HG03432 (cell line): ENCODE results near the gene GALNT2.

Source experiments
- ATAC-seq: cut with Tn5 transposase; IDR thresholded peaks from one replicate; pipeline ENCODE4 v1.9.1; 2021; ENCODE audit warnings: mild to moderate bottlenecking, moderate library complexity; ENCODE audit not compliant: unreplicated experiment

Gene GALNT2

DNA sequence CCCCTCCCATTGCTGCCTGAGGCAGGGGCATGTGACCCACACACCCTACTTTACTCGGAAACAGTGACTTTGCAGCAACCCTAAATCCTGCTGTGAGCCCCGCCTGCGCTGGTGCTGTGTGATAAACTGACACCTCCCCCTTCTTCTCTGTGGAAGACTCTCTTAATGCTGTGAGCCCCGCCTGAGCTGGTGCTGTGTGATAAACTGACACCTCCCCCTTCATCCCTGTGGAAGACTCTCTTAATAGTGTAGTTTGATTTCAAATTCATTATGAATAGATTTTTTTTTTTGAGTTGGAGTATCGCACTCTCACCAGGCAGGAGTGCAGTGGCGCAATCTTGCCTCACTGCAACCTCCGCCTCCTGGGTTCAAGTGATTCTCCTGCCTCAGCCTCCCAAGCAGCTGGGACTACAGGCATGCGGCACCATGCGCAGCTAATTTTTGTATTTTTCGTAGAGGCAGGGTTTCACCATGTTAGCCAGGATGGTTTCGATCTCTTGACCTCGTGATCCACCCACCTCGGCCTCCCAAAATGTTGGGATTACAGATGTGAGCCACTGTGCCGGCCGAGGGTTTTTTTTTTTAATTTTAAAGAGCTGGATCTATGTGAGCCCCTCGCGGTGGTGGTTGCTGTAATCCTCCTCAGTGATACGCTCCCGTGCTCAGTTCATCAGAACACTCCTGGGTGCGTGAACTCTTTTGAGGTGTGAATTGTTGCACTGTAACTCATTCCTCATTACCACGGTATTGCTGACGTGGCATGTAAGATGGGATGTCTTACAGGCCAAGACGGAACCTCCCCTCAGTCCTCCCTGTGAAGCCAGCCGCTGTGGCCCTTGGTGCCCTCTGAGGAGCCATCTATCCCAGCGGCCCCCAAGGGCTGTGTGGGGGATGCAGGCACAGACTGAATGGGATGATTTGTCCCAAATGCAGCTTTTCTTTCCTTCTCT, 60.3 kb downstream of the GALNT2 start:
- no peak for ATAC-seq

DNA sequence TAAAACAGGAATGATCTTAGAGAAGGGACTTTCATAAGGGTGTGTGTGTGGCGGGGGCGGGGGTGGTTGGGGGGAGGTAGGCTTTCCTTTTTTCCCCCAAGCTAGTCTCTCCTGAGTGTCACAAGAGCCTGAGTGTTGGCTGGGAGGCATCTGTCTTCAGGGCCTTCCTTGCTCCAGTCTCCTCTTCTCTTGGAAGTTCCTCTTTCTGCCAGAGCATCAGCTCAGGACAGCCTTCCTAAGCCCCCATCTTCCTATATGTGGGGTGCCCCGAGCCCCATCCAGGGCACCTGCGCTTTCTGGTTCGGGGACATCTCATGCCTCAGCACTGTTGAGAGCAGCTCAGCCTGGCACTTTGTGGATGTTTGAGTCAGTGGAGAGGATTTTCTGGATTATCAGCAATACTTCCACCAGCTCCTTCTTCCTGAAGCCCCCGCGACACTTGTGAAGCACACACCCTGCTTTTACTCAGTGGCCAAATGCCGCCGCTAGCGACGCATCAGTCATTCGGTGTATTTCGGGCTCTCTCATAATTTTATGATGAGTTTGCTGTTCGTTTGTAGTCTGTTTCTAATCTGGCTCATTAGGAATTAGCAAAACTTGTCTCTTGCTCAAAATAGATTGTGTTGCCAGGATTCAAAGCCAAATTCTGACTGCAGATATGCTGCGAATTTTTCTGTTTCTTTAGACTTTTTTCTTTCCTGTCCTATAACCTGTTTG, 61.7 kb downstream of the GALNT2 start:
- no peak for ATAC-seq

DNA sequence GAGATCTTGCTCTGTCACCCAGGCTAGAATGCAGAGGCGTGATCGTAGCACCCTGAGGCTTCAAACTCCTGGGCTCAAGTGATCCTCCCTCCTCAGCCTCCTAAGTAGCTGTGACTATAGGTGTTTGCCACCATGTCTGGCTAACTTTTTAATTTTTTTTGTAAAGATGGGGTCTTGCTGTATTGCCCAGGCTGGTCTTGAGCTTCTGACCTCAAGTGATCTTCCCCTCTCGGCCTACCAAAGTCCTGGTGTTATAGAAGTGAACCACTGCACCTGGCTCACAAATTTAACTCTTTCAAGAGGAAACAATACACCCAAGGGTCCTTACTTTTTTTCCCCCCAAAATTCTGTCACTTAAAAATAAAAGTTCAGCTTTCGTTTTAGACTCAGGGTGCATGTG, 62.3 kb downstream of the GALNT2 start:
- no peak for ATAC-seq

DNA sequence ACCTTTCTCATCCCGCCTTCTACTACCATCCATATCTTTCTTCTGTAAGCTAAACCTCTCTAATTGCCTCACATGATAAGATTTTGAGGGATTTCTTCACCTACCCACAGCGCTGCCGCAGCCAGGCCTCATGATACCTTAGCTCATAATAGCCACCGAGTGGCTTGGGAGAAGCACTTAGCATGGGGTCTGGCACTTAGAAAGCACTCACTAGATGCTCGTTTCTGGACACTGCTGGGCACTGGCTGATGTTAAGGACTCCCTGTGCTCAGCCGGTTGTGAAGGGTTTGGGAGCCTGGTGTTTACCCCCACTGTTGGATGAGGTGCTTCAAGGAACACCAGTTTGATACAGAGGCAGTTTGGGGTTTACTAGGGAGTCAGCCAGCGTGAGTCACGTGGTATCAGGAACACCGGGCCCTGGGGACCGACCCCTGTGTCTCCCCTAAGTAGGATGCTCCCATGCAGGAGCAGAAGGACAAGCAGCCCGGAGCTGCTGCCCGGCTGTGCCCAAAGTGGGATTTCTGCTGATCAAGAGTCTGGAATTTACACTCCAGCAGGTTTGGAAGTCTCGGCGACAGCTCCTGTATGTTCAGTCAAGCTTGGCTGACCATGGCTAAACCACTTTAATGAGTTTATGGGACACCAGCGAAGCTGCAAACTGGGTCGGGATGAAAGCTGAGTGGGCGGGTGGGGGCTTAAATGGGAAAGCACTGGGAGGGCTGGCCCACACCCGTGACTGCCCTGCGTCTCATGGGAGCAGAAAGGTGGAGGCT, 63.3 kb downstream of the GALNT2 start:
- ATAC-seq: no peak

DNA sequence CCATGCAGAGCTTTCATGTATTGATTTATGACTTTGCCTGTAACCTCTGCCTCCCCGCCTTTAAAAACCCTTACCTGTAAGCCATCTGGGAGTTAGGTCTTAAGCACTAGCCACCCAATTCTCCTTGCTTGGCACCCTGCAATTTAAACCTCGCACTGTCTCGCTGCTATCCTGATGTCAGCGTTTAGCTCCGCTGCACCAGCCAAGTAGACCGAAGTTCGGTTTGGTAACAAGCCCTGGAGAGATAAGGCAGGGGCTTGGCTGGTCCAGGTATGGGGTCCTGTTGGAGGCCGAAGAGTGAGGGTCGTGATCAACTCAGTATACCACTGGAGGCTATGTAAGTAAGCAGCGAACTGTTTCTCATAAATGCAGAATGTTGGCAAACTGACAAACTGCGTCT, 64.4 kb downstream of the GALNT2 start:
- ATAC-seq: no peak

DNA sequence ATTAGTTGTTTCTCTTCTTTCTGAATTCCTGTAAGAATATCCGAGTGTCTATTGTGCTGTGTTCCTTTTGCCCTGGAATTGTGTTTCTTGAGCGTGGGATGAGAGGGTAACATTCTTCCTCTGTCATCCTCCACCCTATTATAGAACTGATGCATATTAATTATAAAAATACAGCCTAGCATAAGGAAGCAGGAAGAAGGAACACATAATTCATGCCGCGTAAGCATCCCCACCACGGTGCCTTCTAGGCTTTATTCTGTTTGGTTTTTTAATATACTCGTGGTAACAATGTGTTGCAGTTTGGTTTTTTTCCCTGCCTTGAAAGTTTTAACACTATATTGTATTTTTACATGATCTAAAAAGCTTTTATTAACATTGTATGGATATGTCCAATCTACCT, 65.7 kb downstream of the GALNT2 start:
- no peak for ATAC-seq

DNA sequence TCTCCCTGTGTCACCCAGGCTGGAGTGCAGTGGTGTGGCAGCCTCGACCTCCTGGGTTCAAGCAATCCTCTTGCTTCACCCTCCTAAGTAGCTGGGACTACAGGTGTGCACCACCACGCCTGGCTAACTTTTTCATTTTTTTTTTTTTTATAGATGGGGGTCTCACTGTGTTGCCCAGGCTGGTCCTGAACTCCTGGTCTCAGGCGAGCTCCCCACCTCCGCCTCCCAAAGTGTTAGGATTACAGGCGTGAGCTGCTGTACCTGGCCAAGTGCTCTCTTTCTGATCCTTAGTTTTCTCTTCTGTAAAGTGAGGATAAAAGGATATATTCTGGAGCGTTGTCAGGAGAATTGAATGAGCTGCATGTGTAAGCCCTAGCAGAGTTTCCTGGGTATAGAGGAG, 68.7 kb downstream of the GALNT2 start:
- ATAC-seq: no peak

DNA sequence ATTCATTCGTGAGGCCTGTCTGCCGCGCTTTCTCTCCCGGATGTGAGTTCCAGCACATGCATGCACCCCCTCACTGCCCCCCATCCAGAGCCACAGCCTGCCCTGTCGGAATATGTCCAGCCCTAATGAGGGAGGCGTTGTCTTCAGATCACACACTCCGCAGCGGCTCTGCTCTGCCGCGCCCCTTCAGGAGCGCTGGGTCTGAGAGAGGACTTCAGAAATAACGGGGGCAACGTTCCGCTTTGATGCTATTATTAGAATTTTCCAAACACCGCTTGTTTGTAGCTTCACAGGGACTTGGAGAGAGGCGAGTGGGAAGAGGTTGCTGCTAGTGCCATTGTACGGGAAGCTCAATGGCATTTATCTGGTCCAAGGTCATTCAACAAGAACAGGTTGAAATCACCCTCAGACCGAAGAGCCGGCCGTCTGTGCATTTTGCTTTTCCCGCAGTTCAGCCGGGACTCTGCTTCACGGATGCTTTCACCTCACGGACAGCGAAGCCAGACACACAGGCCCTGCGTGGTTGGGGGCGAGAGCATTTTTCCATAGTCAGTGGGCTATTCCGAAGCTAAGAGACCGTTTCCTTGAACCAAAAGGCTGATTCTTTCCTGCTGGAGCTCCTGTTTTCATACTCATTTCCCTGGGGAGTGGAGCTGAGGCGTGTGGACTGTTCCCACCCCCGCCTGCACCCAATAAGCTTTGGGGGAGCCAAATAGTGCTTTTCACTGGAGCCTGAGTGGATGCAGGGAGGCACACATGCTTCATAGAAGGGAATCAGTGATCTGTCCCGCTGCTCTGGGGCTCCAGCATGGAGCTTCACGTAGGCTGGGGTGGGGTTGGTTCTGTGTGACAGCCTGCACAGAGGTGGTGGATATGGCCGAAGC, 69.7 kb downstream of the GALNT2 start:
- ATAC-seq: no peak

DNA sequence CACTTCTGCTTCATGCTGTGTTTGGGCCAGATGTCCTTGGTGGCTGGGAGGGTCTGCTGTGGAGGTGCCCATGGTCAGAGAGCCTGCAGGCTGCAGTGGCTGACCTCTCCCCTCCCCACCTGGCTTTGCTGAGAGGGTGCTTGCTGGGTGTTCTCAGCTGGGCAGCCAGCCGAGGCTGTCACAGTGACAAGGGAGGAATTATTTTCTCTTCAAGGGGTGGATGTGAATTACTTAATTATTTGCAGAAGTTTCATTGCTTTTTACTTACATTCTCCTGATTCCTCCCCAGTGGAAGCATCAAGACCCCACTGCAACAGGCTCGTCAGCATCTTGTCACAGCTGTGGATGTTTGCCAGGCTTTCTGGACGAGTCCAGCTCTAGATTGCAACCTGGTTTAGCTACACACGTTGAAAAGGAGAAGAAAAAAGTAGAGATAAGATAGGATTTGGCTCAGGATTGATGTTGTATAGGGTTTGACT, 70.3 kb downstream of the GALNT2 start:
- no peak for ATAC-seq

DNA sequence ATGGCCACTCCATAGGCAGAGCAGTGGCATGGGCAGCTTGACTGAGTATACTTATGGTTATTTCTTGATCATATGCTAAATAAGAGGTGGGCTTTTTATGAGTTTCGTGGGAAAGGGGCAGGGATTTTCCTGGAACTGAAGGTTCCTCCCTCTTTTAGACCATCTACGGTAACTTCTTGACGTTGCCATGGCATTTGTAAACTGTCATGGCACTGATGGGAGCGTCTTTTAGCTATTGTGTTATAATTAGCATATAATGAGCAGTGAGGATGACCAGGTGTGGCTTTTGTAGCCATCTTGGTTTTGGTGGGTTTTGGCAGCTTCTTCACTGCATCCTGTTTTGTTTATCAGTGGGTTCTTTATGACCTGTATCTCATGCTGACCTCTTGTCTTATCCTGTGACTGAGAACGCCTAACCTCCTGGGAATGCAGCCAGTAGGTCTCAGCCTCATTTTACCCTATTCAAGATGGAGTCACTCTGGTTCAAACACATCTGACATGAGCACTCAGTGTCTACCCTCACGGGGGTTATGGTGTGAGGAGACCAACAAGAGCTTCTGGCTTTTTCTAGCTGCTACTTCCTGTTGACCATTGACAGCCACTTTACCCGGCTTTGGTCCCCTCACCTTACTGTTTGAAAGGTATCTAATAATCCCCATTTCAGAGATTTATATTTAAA, 71.7 kb downstream of the GALNT2 start:
- no peak for ATAC-seq

DNA sequence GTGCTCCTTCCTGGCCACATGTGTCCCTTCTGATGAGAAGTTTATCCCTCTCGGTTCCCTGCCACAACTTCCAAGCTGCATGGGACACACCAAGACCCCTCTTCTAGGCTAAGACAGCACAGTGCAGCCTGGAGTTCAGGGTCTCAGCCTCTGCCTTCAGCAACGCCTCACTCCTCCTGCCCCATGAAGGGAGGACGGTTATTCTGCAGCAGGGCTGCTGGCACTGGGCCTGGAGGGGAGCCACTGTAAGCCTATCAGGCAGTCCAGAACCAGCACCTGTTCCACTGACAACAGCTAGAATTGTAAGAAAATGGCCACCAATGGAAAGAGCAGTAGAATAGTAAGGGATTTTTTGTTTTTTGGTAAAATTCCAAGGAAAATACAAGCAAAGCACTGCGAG, 72.3 kb downstream of the GALNT2 start:
- ATAC-seq: no peak

DNA sequence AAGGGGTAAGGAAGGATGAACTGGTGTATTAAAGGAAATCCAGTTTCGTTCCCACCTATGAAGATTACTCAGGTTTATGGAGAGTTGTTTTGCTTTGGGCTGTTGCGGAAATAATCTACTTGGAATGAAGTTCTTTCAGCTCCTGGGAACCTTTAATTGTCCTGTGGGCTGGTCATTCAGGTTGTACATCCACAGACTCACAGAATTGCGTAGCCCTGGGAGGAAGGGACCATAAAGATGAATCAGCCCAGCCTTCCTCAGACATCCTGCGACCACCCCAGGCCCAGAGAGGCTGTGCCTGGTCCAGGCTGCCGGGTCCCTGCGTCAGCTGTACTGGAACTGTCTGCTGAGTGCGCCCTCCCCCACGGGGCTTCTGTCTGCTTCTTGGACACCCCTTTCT, 72.7 kb downstream of the GALNT2 start:
- no peak for ATAC-seq

DNA sequence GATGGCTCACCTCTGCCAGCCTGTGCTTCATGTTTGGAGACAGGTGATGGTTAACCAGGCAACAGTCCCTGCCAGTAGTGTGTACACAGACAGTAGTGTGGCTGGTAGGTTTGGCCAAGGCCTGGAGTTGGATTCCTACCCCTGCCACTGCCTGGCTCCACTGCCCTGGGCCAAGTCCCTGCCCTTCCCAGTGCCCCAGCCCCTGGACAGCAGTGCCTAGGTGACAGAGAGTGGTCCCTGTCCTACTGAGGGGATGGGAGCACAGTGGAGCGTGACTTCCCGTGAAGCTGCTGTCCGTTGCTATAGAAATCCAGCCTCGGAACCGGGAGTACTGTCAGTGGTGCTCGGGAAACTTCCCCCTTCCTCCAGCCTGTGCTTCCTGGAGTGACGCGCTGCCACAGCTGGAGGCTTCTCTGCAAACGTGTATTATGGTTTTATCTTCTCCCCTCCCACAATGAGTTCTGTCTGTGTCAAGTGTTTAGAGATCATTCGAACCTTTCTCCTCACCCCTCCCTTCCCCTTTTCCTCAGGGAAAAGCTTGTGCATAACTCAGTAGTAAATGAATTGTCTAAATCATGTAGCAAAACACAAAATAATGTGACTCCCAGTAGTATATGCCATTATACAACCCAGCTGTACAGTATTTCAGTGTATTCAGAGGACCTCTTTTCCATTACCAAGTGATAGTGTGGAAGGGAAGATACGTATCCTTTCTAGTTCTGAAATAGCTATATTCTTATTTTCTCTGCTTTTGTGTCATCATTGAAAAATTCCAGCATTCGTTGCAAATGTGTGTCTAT, 73.4 kb downstream of the GALNT2 start:
- no peak for ATAC-seq

DNA sequence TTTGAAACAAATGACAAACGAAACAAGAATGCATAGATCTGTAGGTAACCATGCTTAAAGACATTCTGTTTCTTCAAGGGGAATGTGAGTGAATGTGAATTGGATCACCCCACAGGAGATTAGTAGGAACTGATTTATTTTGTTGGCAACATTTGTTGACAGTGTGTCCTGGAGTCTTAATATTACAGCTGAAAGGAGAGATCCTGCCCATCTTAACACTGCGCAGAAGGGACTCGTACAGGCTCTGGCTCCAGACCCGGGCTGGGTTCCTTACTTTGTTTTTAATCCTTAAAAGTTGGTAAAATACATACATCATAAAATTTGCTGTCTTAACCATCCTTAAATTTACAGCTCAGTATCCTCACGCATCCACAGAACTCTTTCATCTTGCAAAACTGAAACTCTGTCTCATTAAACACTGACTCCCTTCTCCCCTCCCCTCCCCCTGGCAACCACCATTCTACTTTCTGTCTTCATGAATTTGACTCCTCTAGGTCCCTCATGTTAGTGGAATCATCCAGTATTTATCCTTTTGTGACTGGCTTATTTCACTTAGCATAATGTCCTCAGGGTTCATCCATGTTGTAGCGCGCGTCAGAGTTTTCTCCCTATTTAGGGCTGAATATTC, 74.1 kb downstream of the GALNT2 start:
- ATAC-seq: no peak

DNA sequence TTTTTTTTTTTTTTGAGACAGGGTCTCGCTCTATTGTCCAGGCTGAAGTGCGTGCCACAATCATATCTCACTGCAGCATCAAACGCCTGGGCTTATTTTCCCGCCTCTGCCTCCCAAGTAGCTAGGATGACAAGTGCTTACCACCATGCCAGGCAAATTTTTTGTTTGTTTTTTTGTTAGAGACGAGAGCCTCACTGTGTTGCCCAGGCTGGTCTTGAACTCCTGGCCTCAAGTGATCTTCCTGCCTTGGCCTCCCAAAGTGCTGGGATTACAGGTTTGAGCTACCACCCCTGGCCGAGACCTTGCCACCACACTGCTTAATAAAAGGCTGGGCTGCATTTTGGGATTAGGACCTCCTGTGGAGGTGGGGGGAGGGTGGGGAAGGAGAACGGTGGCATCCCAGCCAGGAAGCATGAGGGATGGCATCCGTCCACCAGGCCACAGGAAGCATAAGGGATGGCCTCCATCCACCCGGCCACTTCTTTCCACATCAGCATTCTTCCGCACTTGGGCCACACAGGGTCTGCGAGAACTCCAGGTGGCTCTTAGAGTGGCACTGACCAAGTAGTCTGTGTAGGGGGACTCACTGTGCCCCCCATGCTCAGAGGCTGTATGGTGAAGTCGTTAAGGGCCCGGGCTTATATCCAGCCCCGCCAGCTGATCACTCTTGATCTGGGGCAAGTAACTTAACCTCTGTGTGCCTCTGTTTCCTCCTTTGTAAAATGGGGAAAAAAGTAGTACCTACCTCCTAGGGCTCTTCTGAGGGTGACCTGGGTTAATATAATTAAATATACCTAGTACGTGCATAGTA, 75.0 kb downstream of the GALNT2 start:
- no peak for ATAC-seq

DNA sequence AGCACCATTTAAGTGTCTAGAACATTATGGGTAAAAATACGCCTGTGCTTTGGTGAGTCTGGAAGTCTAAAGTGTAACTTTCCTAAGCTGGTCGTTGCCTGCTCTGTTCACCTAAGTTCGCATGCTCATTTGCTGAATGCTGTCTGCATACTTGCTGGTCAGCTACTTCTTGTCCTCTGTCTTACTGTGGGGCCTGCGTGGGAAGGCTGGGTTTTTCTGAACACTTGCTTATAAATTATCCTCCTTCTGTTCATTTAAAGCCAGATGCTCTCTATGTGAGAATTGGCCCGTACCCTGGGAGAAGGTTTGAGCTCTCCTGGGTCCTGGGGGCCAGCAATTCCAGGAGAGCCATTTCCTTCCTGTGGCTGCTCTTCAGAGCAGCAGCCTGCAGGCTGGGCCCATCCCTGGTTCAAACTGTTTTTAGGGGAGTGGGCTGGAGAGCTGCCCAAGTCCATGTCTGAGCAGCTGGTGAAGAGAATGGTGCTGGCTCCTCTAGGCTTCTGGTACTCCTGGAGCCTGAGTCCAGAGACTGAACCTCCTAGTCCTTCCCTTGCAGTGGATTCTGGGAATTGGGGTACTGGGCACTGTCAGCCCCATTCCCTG, 75.7 kb downstream of the GALNT2 start:
- no peak for ATAC-seq

DNA sequence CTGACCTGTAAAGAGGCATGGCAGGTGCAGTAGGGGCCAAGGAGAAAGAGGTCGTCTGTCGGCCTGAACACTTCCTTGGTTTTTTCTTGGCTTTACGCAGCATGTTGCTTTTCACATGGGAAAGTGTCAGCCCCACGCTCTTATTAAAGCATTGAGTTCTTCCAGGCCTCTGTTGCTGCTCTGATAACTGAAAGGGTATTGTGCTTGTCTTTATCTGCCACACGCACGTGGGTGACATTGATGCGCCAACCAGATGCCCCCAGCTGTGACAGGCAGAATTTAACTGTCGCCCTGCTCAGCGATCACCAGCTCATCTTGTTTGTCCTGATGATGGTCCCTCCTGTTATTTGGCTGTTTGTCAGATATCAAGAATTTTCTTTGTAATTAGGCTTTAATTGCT, 76.5 kb downstream of the GALNT2 start:
- no peak for ATAC-seq
